GM20000 (cell line): ENCODE data around the gene IFITM2.
A peak's percentile ranks its signal among the peaks of the same experiment; 100 is the strongest.

Experiments used
- DNase-seq: peaks from one replicate; pipeline ENCODE4 v3.0.0; 2012; ENCODE audit warnings: low spot score
- CTCF ChIP-seq: IDR thresholded peaks from 2 replicates; pipeline ENCODE4 v1.5.1; 2012; ENCODE audit warnings: mild to moderate bottlenecking, control low read depth; ENCODE audit errors: extremely low read depth, missing control alignments

Gene IFITM2

GRCh38 chr11:297586-298405 is 9.8 kb upstream of the IFITM2 start:
- TF ChIP-seq CTCF = no peak
- DNase-seq = no peak

DNA sequence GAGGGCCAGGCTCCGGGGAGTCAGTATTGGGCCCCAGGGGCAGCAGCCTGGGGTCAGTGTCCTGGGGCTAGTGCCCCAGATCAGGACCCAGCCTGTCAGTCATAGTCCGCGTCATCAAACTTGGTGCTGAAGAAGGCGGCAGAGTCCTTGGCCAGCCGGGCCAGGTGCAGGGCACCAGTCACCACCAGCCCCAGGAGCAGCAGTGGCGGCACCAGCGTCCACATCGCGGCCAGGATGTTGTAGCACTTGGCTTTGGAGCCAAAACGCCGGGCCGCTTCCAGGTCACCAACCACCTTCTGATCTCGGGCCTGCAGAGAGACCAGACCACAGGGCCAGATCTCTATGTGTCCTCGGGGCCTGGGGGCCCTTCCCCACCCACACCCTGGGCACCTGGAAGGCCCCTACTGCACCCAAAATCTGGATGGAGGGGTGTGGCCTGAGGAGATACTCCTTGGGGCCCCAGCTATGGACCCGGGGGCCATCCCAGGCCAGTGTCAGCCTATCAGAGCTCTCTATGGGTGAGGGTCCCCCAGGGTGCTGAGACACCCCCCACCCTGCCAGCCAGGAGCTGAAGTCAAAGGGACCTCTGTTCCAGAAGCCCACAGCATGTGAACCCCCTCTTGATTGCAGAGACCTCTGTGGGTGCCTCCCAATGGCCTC is 9.1 kb upstream of the IFITM2 start:
- no peak for DNase-seq
- no peak for TF ChIP-seq CTCF

GRCh38 chr11:299081-299891 is 8.3 kb upstream of the IFITM2 start, which contains the start of gene IFITM5:
TSS of gene IFITM5 (minus strand) at chr11:299526. CDS start at chr11:299490, 36 bp downstream.
- no peak for DNase-seq
- TF ChIP-seq CTCF = no peak

- DNase-seq = peak; percentile 58
- no peak for TF ChIP-seq CTCF
Measured at GRCh38 chr11:299951-300735, 7.5 kb upstream of the IFITM2 start.

DNA sequence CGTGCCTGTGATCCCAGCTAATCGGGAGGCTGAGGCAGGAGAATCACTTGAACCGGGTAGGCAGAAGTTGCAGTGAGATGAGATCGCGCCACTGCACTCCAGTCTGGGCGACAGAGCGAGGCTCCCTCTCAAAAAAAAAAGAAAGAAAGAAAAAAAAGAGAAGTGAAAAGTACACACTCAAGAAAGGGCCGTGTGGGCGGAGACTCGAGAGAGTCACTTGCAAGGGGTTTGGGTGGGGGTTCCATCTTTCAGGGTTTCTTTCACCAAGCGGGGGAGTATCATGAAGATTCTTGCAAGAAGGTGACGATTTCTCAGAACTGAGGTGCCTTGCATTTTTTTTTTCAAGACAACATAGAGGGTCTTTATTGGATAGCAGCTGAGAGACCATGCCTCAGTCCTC is 4.3 kb upstream of the IFITM2 start:
- no peak for TF ChIP-seq CTCF
- DNase-seq = peak; percentile 87

GRCh38 chr11:304061-304506 is 3.5 kb upstream of the IFITM2 start:
- TF ChIP-seq CTCF = no peak

More at GRCh38 chr11:304061-304506, 3.5 kb upstream of the IFITM2 start:
- no peak for DNase-seq
